ENCODE data around the gene PAM.
"Not testable (repeated sequence)": the region's sequence is repeated elsewhere in the genome, so short reads cannot be mapped to it uniquely, and the experiment has no call there.

Gene PAM

DNA sequence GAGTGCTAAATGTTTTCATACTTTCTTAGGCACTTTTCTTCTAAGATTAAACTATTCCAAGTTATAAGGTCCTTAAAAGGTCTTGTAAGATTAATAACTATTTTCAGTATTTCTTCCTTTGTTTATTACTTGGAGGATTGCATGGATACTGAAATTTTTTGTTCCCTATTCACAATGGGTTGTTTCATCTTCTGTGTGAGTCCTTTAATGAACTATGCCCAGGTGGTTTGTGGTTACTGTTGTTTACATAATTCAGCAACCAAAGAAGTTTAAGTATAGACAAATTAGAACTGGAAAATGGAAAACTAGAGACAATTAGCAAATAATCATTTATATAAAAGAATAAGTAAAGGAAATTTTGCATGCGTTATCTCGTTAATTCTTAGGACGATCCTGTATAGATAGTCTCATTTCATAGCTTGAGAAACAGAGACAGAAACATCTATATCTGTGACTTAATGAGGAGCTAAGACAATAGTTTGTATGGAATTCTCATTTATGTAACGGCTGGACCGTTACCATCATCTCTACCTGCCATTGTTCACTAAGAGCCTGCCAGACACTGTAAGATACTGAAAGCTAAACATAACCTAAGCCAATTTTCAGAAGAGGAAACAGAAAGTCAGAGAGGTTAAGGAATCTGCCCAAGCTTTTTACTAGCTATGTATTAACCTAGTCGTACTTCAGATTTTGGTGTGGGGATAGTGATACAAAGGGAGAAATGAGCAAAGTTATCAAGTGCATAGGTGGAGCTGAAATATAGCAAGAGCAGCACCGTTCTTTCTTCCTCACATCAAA lies 148.2 kb downstream of the PAM start:
- DNase-seq, result no peak

DNA sequence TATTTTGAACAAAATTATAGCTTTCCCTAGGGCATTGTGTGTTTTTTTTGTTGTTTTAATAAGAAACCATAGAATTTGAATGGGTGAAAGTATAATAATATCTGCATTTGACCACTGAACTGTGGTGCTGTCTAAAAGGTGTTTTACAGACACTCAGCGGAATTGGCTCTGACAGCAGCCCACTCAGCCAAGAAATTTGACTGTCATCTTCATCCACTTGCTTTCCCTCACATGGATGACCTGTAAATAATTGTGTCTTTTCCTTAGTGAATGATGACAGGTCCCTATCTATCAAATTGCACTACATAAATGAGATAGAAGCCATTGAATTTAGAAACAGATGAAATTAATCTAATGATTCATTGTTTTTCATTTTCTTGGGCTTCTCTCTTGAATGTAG lies 150.0 kb downstream of the PAM start:
- no peak for DNase-seq

DNA sequence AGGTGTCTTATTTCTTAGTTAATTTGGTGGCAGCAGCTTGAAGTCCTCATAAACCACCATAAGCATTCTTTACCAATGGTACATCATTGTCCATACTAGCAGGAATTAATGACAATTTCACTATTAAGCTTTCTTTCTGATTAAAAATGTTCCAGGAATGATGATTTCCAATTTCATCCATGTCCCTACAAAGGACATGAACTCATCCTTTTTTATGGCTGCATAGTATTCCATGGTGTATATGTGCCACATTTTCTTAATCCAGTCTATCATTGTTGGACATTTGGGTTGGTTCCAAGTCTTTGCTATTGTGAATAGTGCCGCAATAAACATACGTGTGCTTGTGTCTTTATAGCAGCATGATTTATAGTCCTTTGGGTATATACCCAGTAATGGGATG lies 152.0 kb downstream of the PAM start:
- not testable (repeated sequence) for DNase-seq

DNA sequence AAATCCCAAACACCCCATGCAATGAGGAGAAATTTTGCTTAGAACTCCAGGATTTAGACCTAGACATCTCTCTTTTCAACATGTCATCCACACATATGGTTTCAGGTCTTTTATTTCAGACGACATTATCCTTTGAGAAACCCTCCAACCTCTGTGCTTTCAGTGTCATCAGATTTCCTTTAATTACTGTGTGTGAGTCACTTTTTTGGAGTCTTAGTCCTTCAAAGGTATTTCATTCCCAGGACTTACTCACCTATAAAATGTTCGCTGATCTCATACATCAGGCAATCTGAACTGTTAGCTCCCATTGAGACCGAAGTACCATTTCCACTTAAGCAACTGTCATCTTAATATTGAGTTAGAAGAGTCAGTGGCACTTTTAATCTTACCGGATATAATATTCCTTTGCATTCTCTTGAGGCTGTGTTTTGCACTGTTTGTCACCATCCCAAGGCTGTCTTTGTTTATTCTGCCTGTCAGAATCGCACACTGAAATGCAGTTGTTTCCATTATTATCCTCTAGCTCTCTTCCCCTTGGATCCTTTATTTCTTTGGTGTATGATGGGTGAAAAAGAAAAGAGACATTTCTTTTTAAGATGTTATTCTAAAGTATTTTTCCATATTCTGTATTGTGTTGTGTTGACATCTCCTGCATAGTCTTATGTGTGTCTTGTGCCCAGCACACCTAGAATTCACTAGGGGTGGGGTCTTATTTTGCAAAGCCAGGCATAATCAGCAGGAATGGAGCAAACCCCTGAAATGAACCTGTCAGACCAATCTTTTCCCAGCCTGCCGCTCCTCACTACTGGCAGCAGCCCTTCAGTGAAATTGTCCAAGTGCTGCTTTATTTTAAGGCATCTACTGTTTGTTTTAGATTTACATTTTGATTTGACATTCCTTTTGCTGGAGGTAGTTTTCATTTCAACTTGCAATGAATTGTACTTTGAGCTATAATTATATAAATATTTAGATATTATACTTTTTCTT lies 155.4 kb downstream of the PAM start:
- no peak for DNase-seq

DNA sequence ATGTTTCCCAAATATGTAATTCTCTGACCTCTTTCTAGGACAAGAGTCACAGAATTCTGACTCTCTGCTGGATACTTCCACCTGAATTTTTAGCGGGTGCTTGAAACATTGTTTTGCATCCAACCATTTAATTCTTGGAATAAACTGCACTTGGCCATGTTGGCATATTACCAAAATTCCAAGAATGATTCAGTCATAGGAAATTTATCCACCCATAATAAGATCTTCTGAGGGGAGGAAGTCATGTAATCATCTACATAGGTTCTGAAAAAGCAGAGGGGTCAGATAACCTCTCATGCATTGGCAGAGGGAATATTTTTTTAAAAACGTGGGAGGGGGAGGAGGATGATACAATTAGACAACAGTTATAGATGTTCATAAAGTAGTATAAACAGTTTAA lies 156.9 kb downstream of the PAM start:
- no peak for DNase-seq

DNA sequence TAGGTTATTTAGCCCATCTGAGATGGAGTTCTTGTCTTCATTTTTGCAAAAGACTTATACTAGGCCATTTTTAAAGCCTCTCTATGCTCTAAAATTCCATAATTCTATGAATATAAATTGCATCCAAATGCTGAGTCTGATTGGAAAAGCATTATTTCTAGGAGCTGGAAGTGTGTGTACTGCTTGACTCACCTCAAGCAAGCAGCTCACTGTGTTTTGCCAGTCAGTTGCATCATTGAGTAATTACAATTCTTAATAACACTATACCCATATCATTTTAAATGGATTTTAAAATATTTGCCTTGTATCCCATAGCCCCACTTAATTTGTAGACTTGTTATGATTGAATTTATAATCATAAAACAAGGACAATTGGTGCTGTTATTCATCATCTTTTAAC lies 161.0 kb downstream of the PAM start:
- no peak for DNase-seq

DNA sequence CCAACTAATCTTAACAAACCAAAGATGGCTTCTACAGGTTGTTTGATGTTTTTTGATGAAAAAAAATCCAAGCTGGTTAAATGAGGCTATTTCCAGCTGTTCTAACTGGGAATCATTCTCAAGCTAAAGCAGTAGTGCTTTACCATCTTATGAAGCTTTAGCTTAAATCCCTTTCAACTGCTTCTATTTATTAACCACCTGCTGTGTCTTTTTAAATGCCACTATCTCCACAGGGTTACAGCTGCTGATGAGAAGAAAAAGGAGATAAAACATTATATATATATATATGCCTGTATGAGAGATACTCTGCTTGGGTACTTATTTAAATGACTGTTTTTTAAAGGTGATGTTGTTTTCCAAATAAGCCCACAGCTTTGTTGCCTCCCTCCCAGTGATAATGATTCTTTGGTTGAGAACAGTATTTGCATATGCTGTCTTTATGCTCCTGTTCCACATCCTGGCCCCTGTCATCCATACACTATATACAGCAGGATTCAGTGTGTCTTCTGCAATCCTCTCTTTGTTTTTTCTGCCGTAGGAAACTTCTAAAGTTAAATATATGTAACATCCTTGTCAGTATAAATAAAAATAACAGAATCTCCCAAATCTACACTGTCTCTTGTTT lies 164.0 kb downstream of the PAM start:
- no peak for DNase-seq

DNA sequence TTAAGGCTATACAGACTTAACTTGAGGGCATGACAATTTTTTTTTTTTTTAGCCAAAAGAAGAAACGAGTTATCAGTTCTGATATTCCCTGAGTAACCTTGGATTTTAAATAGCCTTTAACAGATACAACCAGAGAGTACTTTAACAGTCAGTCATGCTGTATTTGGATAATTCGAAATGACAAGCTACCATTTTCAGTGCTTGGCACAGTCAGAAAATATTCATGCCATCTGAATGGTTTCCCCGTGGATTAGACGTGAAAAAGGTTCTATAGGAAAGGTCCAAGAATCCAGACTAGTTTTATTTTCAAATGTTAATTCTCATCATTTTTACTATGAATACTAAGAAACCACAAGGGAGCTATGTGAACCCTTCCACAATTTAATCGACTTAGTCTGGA lies 165.7 kb downstream of the PAM start:
- DNase-seq, result no peak

DNA sequence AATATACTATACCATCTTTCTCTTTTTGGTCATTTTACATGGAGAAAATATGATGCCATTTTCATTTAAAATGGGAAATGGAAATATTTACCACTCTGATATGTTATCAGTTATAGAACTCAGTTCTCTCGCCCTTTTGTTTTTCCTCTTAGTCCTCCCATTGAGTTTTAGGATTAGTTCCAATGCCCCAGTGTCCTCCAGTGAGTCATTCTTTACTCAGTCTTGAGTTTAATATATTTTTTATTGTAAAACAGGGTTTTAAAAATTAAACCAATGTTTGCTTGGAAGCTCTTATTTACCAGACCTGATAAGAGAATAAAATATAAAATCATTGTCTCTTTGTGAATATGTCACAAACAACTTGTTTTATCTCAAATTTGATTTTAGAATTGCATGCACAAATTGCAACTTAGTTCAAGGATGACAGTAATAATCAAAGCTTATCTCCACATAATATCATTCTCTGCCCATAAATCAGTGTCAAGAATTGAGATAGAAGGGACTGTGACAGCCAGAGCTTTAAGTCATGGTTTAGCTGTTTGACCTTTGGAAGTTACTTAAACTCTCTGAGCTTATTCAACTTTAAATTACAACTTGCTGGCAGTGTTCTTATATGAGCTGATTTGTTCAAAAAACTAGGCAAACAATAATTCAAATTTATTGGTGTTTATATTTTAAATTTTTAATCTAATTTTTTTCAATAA lies 166.4 kb downstream of the PAM start:
- no peak for DNase-seq

DNA sequence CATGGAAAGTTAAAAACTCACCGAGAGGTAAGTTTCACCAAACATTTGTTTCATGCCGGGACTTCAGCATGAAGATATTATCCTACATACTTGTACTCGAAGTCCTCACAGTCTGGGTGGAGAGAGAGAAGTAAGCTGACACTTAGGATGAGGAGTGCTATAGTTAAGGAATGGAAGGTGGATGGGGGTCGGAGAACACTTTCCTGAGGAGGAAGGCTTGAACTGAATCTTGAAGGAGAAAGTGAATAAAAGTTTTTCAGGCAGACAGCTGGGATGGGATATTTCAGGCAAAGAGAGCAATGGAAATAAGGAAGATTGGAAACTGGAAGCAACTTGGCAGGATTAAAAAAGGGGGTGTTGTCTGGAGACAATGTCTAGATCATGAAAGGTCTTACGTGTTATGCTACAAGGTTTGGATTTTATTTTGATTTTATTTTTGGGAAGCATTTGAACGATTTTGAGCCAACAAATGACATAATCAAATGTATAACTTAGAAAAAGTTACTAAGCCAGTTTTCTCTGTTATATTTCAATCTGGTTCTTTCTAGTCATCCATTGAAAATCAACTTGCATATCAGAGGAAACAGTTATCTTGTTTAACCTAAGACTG lies 167.1 kb downstream of the PAM start:
- DNase-seq, result no peak

DNA sequence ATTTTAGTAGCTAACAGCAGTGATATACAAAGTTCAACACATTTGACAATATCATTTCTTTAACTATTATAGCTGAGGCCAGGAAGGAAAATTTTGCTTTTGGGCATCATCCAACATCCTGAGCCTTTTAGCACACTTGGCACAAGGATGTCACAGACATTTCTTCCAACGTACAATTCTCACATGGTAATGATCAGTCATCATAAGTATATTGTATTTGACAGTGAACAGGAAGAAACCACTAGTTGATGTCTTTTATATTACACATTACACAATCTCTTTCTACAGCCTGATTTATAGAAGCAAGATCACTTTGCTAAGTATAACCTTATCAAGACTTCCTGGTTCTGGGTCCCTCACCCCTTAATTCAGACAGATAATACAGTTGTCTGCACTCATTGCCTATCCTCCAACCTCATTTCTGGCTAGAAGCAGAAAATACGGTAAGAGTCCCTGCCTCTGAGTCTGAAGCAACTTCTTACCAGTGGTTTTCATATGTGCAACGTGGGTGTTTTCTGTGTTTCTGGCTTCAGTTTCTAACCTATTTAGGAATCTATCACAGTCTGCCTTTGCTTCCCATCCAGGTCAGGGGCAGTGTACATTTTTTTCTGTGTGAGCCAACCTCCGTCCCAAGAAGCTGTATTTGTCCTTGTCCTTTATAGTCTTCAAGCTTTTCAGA lies 167.8 kb downstream of the PAM start:
- DNase-seq, result no peak

DNA sequence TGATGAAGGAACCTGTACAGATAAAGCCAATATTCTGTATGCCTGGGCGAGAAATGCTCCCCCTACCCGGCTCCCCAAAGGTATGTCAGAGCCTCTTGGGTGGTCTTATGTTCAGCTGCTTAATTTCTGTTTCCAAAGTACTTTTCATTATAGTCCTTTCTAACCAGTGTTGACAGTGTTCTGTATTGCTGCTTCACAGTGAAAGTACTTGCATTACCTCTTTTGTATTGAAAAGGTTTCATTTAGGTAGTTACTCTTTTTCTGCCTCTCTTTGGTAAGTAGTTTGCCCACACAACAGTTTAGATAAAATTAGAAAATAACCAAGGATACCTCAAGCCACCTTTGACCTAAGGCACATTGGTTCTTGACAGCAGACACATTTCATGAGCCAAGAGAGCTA lies 169.9 kb downstream of the PAM start:
- no peak for DNase-seq

DNA sequence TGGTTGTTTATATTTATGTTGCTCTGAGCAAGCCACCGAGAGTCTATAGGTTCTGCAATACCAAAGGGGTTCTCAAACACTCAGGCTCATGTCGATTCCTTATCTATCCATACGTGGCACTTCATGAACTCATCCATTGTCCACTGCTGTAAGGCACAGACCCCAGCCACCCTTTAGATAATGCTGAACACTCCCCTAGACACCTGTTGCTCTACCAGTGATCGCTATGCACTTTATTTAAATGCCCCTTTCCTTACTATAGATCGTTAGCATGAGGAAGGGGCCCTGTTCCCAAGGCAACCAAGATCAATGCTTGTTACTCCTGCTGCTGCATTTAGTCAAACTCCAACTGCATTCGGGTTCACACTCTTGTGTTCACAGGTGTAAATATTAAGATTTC lies 171.9 kb downstream of the PAM start:
- DNase-seq, result no peak

DNA sequence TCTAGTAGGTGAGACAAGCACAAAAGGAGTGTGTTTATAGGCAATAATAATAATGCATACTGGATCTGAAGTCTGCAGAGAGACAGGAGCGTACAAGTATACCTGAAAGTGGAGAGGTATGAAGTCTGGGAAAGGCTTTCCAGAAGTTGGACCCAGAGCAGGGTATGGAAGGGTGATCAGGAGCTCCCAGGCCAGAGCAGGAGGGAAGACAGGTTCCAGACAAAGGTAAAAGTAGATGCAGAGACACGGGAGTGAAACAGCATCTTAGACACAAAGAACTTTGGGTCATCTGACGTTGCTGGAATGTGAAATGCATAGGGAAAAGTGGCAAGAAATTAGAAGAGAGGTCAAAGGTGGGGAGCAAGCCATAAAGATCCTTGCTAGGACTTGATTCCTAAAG lies 175.1 kb downstream of the PAM start:
- DNase-seq, result no peak

DNA sequence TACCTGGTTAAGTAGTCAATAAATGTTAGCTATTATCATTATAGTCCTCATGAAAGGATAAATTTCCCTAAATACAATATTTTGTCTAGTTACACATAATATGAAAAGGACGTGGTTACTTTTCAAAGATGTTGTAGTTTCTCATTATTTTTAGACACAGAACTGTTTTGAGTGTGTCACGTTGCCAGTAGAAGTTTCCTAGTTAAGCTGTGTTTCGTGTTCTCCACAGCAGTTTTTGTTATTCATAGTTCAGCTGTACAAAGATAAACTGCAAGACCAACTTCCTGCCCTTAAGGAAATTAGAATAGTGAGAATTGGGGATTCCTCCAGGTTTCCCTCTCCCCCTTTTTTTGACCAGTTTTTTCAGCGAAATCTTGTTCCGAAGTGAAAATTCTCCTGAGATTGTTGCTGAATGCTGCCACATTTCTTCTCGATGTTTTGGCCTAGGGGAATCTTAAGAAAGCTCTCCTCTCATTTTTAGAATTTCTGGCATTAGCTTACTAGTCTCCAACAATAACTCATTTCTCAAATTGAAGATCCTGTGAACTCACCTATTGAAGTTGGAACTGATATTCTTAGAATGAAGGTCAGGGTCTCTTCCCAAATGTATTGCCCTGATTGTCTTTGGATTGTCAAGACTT lies 176.1 kb downstream of the PAM start:
- no peak for DNase-seq

DNA sequence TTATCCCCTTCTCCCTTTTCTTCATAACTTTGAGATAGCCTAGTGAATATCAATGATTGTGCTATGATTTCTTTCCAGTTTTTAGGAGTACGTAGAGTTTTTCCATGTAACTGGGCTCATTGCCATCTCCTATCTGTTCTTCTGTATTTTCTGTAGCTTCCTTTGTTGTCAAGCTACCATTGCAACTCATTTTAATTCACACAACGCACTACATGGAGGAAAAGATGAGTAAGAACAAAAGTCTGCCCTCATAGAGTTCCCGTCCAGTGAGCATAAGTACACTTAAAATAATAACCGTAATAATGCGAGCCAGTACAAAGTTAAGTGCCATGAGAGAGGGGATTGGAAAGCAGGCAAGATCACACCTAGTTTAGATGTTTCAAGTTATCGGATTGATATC lies 177.7 kb downstream of the PAM start:
- DNase-seq, result no peak

DNA sequence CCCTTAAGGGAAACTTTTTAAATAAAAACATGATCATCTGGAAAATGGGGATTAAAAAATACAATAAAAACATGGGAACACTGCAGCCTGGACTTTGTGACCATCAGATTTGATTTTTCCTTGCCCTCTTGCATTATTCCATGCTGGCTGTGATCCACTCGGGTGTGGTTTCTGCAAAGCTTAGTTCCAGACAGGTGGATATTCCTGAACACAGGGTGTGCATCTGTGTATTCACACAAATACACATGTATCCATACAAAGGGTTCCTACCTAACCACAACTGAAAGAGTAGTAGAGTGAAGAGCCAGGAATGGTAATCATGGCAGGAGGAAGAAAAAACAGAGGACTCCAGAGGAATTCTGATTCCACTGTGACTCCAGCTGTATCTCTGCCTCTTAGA lies 178.2 kb downstream of the PAM start:
- no peak for DNase-seq

DNA sequence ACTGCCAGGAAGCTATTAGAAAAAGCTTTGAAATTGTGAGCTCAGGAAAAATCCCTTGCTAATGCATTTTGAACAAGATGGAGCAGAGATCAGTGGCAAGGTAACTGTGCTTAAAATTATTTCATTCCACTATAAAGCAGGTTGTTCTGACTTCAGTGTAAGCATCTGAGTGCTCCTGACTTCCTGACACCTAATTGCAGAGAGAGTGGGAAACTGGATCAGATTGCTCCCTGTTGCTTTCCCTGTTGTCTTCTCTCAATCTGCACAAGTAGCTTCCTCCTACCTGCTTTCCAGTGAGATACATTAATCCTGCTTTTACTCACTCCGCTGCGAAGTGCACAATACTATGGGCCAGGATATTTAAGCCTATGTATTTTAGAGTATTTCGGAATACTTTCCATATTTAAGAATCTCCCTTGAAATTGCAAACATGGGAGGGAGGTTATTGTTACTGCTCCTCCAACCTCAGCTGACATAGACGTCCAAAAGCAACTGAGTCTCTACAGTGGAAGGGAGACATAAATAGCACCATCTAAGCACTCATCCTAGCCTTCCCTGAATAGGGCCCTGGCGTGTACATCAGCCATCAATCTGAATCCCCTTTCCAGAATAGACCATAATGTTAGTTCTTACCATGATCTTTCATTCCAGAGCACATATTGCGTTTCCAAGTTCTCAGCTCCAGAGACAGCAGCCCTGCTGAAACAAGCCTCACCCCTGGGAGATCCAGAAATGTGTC lies 178.8 kb downstream of the PAM start:
- no peak for DNase-seq

DNA sequence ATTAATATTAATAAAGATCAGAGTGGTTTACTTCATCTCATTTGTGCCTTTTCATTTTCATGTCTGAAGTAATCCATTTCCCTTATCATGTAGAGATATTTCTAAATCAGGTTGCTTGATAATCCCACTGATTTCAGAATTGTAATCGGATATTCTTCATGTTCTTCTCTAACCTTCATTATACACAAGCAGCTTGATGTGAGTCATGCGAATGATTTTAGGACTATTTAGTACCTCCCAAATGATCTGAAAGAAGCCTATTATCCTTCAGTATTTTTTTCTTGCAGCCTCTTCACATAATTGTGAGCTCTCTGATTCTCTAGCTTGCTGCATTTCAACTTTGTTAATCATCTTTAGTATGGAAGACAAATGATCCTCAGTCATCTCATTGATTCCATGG lies 182.8 kb downstream of the PAM start:
- no peak for DNase-seq

DNA sequence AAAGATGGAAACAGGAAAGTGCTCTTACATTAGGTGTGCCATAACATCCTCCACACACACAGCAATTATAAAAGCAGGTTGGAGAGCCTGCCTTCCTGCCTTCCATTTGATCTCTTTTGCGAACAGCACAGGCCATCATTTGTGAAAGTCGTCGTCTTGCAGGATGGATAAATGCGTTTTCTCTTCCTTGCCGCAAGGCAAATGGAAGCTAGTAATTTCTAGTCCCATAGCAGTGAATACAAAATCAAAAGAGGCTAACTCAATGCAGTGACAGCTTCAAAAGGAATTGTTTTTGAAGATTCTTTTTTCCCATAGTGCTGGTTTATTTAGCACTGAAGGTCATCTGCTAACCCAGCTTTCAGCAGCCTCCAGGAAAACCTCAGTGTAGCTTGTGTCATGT lies 186.0 kb downstream of the PAM start:
- no peak for DNase-seq

DNA sequence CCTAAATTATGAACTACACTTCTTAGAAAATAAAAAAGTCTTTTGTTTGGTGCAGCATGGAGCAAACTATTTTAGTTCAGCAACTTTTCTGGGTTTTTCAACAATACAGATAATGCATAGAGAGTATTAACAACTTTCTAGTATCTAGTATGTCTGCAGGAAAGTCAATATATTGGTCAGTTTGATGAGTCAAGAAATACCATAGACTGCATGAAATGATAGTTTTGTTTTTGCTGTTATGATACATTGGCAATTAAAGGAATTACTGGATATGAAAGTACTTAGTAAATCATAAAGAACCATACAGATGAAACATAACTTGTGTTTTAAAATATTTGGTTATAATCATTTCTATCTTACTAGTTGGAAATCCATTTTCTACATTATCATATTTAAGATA lies 191.3 kb downstream of the PAM start:
- DNase-seq, result no peak

All from stimulated activated CD4-positive, alpha-beta T cell treated with anti-CD3 and anti-CD28 coated beads, Interleukin-2, amount 100 ng/mL, for 48 hours (primary cell).